T-helper 1 cell (primary cell): ENCODE data around the gene BRAP.
"Not testable (repeated sequence)": the region's sequence is repeated elsewhere in the genome, so short reads cannot be mapped to it uniquely, and the experiment has no call there.

Experiments used
- DNase-seq, 5 donors: peaks; one replicate each; pipeline ENCODE4 v3.0.0-alpha.2; 2012 to 2020
- total RNA-seq, 4 donors: gene quantifications; one replicate each; lab custom pipeline; 2026; lab: John Stamatoyannopoulos, UW

The BRAP gene
- total RNA-seq, result 32.1 to 53.5 (median 41.2) reads per million in 4 donors

- DNase-seq, result peak; percentile 84 to 97 (median 88)
Observed at GRCh38 chr12:111685811-111686573, at the start of gene BRAP, which contains the start of gene ACAD10. Gene BRAP (minus strand): TSS chr12:111685956. CDS start chr12:111685792, 164 bp downstream. Gene ACAD10 (plus strand): TSS chr12:111686053. CDS start chr12:111692710, 6,657 bp downstream.

- no peak for DNase-seq
Observed at GRCh38 chr12:111733340-111733915, 47.7 kb upstream of the BRAP start.

- no peak for DNase-seq
Observed at GRCh38 chr12:111732786-111733185, 47.0 kb upstream of the BRAP start.

- no peak for DNase-seq
Observed at GRCh38 chr12:111730420-111730819, 44.7 kb upstream of the BRAP start.

- DNase-seq, result no peak
Observed at GRCh38 chr12:111728795-111729194, 43.0 kb upstream of the BRAP start.

GRCh38 chr12:111723646-111724360, 38.0 kb upstream of the BRAP start:
- not testable (repeated sequence) for DNase-seq

- DNase-seq, result no peak
Observed at GRCh38 chr12:111720457-111720856, 34.7 kb upstream of the BRAP start.

GRCh38 chr12:111719316-111719715, 33.6 kb upstream of the BRAP start:
- DNase-seq, result not testable (repeated sequence)

GRCh38 chr12:111715279-111715678, 29.5 kb upstream of the BRAP start:
- no peak for DNase-seq

- no peak for DNase-seq
Observed at GRCh38 chr12:111706145-111706544, 20.4 kb upstream of the BRAP start.

GRCh38 chr12:111705672-111706071, 19.9 kb upstream of the BRAP start:
- no peak for DNase-seq

GRCh38 chr12:111699962-111700361, 14.2 kb upstream of the BRAP start:
- DNase-seq, result no peak

GRCh38 chr12:111693818-111694217, 8.1 kb upstream of the BRAP start:
- DNase-seq, result no peak

GRCh38 chr12:111692575-111693210, 6.9 kb upstream of the BRAP start:
- no peak for DNase-seq

- DNase-seq, result no peak
Observed at GRCh38 chr12:111691262-111691661, 5.5 kb upstream of the BRAP start.

- DNase-seq, result no peak
Observed at GRCh38 chr12:111687952-111688351, 2.2 kb upstream of the BRAP start.

- no peak for DNase-seq
Observed at GRCh38 chr12:111687255-111687654, 1.5 kb upstream of the BRAP start.

GRCh38 chr12:111686574-111687105, 884 bp upstream of the BRAP start:
- DNase-seq, result no peak

- DNase-seq, result peak in 2 of 5 donors; percentile 7 to 11
Observed at GRCh38 chr12:111685322-111685810, 390 bp downstream of the BRAP start.

GRCh38 chr12:111684485-111685198, 1.1 kb downstream of the BRAP start:
- not testable (repeated sequence) for DNase-seq

- no peak for DNase-seq
Observed at GRCh38 chr12:111677186-111677585, 8.6 kb downstream of the BRAP start.

GRCh38 chr12:111673503-111673902, 12.3 kb downstream of the BRAP start:
- DNase-seq, result no peak
